Activated CD4-positive, alpha-beta T cell treated with anti-CD3 and anti-CD28 coated beads, Interleukin-2, Interleukin-4, amounts not matched to agents 100 ng/mL and 50 ng/mL, durations not matched to agents 16 hours and 8 hours (primary cell): ENCODE results near the gene SULF2.

Experiments used
- DNase-seq: peaks from one replicate; pipeline ENCODE4 v3.0.0-alpha.2; 2020; ENCODE audit warnings: low spot score

Gene SULF2

DNA sequence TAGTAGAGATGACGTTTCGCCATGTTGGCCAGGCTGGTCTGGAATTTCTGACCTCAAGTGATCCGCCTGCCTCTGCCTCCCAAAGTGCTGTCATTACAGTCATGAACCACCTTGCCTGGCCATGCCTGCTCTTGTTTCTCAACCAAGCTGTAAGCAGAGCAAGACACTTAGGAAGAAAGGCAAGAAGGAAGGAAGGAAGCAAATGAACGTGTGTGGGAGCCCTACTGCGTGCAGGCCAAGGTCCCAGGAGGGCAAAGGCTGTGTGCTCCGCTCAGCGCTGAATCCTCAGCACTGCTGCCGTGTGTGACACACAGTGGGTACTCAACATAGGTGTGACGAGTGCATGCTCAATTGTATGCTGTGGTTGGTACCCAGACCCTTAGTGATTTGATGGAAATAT lies 47.4 kb downstream of the SULF2 start:
- no peak for DNase-seq

DNA sequence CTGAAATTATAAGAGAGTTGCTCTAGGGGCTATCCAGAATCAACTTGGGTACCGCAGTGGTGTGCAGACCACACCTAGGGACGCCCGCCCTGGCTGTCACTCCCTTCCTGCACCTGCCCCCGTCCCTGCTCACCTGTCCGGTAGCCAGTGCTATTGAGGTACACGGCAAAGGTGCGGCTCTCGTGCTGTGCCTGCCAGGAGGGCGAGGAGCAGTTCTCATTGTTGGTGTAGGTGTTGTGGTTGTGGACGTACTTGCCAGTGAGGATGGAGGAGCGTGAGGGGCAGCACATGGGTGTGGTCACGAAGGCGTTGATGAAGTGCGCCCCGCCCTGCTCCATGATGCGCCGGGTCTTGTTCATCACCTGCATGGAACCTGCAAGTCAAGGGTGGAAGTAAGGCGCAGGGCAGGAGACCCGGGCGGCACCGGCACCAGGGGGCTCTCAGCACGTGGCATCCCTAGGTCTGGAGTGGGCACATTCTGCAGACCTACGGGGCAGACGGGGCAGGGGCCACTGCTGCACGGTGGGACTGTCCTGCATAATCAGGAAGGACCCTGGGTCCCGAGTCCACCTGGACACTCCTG lies 48.6 kb downstream of the SULF2 start:
- no peak for DNase-seq

DNA sequence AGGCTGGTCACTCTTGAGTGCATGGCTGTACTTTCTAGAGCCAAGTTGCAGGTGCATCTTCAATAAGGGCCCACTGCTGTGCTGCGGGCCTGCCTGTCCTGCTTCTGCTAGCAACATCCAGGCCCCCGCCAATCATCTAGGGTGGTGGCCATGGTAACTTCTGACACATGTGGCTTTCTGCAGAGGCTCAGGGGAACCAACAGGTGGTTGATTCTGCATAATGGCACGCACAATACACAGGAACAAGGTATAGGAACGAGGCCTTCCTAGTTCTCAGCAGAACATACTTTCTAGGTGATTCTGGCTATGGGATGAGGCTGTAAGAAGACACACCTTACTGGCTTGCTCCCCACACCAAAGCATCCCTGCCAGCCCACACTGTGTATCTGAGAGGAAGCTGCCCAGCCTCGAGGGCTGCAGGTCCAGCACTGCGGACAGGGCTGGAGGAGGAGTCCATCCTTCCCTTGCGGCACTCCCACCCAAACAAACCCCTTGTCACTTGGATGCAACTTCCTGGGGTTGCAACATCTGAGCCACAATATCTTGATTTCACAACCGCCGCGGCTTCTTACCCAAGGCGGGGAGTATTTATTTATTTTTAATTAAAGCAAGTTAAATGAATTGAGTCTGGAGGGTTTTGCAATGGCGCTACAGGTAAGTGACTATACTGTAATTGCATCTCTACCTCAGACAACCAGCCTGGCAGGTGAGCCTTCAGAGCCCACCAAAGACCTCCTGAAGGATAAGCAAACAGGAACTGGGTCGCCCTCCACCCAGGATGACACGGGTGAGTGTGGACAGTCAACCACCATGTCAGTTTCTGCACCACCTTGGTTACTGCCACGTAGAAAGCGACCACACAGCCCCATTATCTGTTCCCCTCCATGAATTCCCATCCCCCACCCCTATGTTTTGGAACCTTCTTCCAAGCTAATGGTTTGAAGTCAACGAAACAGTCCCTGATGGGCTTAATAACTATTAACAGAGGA lies 49.6 kb downstream of the SULF2 start:
- DNase-seq, result no peak

DNA sequence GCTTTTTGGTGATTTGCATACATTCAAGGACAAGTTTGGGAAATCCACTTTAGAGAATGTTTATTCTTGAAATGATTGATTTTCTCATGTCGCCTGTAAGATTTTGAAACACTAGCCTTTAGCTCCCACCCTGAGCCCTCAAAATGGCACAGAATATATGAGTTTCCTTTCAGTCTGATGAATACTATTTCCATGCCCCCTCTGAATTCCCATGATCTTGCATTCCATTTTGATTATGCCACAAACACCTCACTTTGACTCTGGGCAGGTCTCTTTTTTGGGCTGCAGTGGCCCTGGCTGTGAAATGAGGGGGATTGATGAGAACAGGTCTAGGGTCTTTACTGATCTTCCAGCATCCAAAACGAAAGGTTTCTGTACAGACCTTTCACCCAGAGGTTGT lies 50.4 kb downstream of the SULF2 start:
- DNase-seq, result no peak

DNA sequence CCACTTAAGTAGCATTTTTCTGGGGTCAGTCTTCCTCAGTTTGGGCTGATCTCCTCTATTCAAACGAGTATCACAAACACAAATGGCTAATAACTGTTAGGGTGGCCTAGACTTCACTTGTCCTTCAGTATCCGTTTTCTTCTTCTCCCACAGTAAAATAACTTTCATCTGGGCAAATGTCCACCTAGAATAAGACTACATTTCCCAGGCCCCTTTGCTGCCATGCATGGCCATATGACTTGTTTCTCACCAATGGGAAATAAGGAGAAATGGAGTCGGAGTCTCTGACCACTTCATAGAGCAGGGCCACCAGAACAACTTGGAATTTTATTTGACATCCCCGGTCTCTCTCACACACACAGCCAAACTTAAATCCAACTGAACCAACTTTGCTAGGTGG lies 51.4 kb downstream of the SULF2 start:
- no peak for DNase-seq

DNA sequence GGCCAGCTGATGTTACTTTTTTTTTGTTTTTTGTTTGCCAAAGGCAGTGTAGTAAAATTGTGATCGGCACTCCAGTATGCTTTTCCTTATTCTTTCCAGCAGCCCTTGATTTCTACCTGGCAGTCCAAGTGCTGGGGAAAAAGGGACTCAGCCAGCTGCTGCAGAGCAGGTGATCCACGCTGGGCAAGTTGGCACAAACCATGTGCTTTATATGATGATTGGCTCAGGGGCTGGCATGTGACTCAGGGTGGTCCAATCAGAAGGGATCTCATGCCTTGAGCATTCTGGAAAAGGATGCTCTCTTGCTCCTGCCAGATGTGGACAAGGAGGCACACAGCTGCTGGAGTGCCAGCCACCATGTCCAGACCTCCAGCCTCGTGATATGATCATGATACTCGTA lies 54.5 kb downstream of the SULF2 start:
- DNase-seq, result no peak

GRCh38 chr20:47729472-47729871 lies 55.8 kb downstream of the SULF2 start:
- DNase-seq, result no peak

DNA sequence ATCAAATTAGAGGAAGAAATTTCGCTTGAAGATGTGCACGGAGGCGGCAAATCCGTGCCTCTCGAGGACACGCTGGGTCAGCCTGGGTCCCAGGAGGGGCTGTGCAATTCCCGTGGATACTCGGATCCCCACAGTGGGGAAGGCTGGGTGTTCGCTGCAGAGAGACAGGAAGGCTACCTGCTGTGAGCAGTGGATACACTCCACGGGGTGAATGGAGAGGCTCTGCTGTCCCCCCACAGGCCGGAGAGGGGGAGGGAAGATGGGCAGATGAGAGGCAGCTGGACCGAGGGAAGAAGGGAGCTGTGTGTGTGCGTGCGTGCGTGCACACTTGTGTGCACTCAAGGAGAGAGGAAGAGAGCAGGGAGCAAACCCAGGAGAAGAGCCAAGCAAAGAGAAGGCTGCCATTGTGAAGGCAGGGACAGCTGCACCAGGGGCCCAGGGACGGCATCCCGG lies 57.3 kb downstream of the SULF2 start:
- DNase-seq, result no peak

- peak; percentile 73 for DNase-seq
Observed at GRCh38 chr20:47727170-47727880, 58.0 kb downstream of the SULF2 start.

GRCh38 chr20:47726632-47727031 lies 58.6 kb downstream of the SULF2 start:
- DNase-seq, result no peak

- DNase-seq, result peak; percentile 88
Observed at GRCh38 chr20:47725248-47725973, 59.9 kb downstream of the SULF2 start.

- no peak for DNase-seq
Observed at GRCh38 chr20:47724910-47725247, 60.4 kb downstream of the SULF2 start.

- DNase-seq, result no peak
Observed at GRCh38 chr20:47724396-47724795, 60.9 kb downstream of the SULF2 start.

DNA sequence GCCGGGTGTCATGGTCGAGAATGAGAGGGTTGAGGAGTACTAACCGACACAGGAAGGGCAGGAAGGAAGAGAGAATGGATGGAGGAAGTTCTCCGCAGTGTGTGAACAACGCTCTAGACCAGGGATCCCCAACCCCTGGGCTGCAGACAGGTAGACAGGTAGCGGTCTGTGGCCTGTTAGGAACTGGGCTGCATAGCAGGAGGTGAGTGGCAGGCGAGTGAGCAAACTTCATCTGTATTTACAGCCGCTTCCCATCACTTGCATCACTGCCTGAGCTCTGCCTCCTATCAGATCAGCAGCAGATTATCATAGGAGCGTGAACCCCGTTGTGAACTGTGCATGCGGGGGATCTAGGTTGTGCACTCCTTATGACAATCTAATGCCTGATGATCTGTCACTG lies 62.0 kb downstream of the SULF2 start:
- DNase-seq, result no peak

DNA sequence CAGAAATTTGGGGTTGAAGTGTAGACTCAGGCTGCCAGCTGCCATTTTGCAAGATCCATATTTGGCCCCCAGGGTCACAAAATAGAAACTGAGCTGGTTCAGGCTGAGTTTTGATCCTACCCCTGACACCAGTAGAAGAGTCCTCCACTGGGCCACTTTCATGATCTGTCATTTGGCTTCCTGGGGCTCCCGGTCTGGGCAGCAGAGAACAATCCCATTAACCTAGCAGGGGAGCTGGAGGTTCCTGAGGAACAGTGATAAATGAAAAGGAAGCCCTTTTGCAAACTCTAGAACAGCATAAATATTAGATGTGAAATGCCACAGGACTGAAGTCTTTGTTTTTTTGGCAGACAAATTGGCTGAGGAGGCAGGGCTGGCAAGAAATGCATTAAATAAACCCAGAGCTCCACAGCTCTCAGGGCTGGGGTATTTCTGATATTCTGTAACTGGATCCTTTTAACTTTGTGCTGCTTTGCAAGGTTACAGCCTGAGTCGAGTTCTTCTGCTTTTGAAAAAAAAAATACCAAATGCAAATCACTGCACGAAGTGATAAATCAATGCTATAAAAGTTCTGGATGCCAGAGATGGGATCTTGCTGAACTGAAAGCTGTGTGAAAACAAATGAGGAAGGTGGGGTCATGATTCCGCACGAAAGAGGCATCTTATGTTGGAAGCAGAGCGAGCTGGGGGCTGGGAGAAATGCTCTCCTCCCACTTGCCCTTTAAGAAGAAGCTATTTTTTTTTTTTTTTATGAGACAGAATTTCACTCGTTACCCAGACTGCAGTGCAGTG lies 64.4 kb downstream of the SULF2 start:
- DNase-seq, result no peak

GRCh38 chr20:47719625-47720024 lies 65.7 kb downstream of the SULF2 start:
- DNase-seq, result no peak

DNA sequence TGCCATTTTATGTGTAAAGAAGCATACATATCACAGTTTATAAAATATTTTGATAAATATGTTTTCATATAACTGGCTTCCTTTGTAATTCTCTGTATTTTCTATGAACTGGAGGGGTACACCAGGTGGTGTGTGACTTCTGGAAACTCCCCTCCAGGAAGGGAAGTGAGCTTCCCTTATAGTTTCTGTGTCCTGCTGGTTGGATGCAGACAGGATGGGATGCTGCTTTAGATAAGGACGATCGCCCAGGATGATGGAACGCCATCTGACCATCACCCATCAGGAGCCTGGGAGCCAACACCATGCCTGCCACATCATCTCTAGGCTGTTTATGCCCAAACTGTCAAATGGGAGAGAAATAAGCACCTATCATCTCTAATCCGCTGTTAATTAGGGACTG lies 66.1 kb downstream of the SULF2 start:
- no peak for DNase-seq

DNA sequence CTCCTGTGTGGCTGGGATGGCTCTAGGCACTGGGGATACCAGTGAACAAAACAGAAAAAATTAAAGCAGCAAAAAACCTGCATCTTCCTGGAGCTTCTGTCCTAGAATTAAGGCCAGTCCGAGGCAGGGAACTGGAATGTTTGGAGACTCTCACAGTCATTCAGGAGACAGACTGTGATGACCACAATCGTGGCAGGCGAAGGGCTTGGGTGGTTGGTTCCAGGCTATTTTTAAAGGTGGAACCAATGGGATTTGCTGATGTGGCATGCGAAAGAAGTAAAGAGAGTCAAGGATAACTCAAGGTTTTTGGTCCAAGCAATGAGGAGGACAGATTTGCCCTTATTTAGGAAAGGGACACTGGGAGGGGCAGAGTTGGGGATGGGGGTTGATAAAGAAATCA lies 66.9 kb downstream of the SULF2 start:
- DNase-seq, result no peak

- DNase-seq, result no peak
Observed at GRCh38 chr20:47717421-47717820, 67.9 kb downstream of the SULF2 start.

GRCh38 chr20:47713878-47714450 lies 71.3 kb downstream of the SULF2 start:
- DNase-seq, result no peak

- DNase-seq, result no peak
Observed at GRCh38 chr20:47713163-47713562, 72.1 kb downstream of the SULF2 start.
